ENCODE results near the gene ARHGAP19.

The ARHGAP19 gene

DNA sequence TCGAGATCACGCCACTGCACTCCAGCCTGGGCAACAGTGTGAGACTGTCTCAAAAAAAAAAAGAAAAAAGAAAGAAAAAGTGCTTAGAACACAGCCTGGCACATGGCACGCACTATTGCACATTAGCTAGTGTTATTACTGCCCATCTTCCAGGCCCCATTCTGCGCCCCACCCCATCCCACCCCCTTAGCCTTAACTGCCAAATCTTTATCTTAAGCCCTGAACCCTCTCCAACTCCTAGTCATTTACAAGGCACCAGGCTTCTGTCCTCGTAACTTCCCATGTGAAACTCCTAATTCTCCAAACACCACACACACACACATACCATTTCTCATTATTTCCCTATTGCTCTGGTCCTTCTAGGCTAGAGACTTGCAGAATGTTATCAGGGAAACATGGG, 37.3 kb upstream of the ARHGAP19 start:
- DNase-seq (no peak), ATAC-seq (no peak)
- no peak overlapping the region for H3K27ac Mint-ChIP-seq
- H3K9me3 Mint-ChIP-seq: no peaks in the 10 kb centered on the region
- peaks cover 12% of the 10 kb centered on the region for H3K36me3 Mint-ChIP-seq (ENCODE audit: low read depth)
- H3K4me1 Mint-ChIP-seq: peaks cover 58% of the 10 kb centered on the region
- H3K27me3 Mint-ChIP-seq: no peaks in the 10 kb centered on the region
- H3K4me3 Mint-ChIP-seq: no peak overlapping the region

- H3K4me3 Mint-ChIP-seq: no peak overlapping the region
- H3K9me3 Mint-ChIP-seq: no peaks in the 10 kb centered on the region
- peaks cover 12% of the 10 kb centered on the region for H3K36me3 Mint-ChIP-seq (ENCODE audit: low read depth)
- DNase-seq (no peak), ATAC-seq (peak; percentile 25)
- H3K4me1 Mint-ChIP-seq: peaks cover 58% of the 10 kb centered on the region
- H3K27ac Mint-ChIP-seq: peak overlapping the region; percentile 30
- no peaks in the 10 kb centered on the region for H3K27me3 Mint-ChIP-seq
Observed at GRCh38 chr10:97328646-97329453, 36.4 kb upstream of the ARHGAP19 start.

DNA sequence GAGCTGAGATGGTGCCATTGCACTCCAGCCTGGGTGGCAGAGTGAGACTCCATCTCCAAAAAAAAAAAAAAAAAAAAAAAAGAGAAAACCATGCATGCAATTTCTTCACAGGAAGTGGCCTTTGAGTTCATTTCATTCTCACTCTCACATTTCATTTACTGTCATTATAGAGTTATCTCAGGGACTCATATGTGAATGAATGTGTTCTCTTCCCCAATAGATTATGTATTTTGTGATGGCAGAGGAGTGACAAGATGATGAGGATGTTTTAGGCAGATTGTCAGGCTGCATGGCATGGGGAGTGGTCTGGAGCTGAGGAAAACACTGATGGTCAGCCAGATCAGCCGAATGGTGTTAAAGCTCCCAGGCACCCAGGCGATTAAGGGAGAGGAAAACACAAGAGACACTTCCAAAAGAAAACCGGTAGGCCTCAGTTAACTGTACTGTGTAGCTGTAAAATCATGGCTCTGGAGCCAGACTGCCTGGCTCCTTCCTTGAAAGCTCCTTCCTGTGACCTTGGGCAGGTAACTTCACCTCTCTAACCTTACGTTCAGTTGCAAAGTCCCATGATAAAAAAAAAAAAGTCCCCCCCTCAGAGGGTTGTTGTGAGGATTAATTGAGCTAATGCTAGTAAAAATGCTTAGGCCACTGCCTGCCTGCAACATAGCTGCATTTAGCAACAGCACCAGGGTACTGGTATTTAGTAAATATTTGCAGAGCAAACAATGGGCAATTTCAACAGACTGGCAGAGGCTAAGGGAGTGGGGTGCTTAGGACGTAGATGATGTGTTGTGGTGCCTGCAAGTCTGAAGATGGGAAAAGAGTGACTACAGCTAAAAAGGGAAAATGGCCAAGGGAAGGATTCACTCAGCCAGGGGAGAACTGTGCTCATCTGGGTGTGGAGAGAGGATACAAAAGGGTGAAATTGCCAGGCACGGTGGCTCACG, 35.2 kb upstream of the ARHGAP19 start:
- peaks cover 48% of the 10 kb centered on the region for H3K4me1 Mint-ChIP-seq
- no peaks in the 10 kb centered on the region for H3K9me3 Mint-ChIP-seq
- no peaks in the 10 kb centered on the region for H3K27me3 Mint-ChIP-seq
- H3K36me3 Mint-ChIP-seq (ENCODE audit: low read depth): peaks cover 12% of the 10 kb centered on the region
- peak overlapping the region; percentile 41 for H3K27ac Mint-ChIP-seq
- H3K4me3 Mint-ChIP-seq: no peak overlapping the region
- DNase-seq (no peak), ATAC-seq (no peak)

- Mint-ChIP-seq H3K27ac (no peak overlapping the region), H3K36me3 (ENCODE audit: low read depth) (peaks cover 10% of the 10 kb centered on the region), H3K27me3 (no peaks in the 10 kb centered on the region), H3K9me3 (no peaks in the 10 kb centered on the region), H3K4me3 (no peak overlapping the region), H3K4me1 (peaks cover 44% of the 10 kb centered on the region)
- ATAC-seq (no peak), DNase-seq (no peak)
Observed at GRCh38 chr10:97325754-97326153, 33.3 kb upstream of the ARHGAP19 start.

DNA sequence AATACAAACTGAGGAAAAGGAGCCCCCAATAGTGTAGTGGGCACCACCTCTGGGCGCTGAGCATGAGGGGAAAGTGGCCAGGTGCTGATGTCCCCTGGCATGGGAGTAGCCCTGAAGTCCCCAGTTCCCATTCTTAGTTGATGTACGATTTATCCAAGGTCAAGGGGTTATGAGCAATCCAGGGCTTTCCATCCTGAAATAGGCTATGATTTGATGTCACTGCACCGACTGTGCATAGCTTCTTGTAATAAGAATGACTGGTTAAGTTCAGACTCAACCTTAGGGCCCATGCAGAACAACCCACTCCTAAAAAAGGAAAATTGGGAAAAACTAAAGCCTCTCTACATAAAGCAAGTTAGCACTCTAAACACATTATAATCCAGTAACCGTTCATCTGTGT, 31.1 kb upstream of the ARHGAP19 start:
- no peaks in the 10 kb centered on the region for H3K9me3 Mint-ChIP-seq
- H3K27me3 Mint-ChIP-seq: no peaks in the 10 kb centered on the region
- no peak overlapping the region for H3K4me3 Mint-ChIP-seq
- H3K36me3 Mint-ChIP-seq (ENCODE audit: low read depth): no peaks in the 10 kb centered on the region
- peaks cover 42% of the 10 kb centered on the region for H3K4me1 Mint-ChIP-seq
- ATAC-seq (no peak), DNase-seq (no peak)
- no peak overlapping the region for H3K27ac Mint-ChIP-seq

- Mint-ChIP-seq H3K27ac (no peak overlapping the region), H3K4me1 (peaks cover 32% of the 10 kb centered on the region), H3K9me3 (no peaks in the 10 kb centered on the region), H3K36me3 (ENCODE audit: low read depth) (no peaks in the 10 kb centered on the region), H3K4me3 (peak overlapping the region; percentile 80), H3K27me3 (no peaks in the 10 kb centered on the region)
- ATAC-seq: no peak
- no peak for DNase-seq
Observed at GRCh38 chr10:97321804-97322190, 29.4 kb upstream of the ARHGAP19 start.

GRCh38 chr10:97321032-97321803, 28.8 kb upstream of the ARHGAP19 start:
- DNase-seq (peak; percentile 26), ATAC-seq (no peak)
- no peaks in the 10 kb centered on the region for H3K9me3 Mint-ChIP-seq
- H3K4me1 Mint-ChIP-seq: peaks cover 32% of the 10 kb centered on the region
- H3K27ac Mint-ChIP-seq: no peak overlapping the region
- peak overlapping the region; percentile 80 for H3K4me3 Mint-ChIP-seq
- H3K27me3 Mint-ChIP-seq: no peaks in the 10 kb centered on the region
- no peaks in the 10 kb centered on the region for H3K36me3 Mint-ChIP-seq (ENCODE audit: low read depth)

DNA sequence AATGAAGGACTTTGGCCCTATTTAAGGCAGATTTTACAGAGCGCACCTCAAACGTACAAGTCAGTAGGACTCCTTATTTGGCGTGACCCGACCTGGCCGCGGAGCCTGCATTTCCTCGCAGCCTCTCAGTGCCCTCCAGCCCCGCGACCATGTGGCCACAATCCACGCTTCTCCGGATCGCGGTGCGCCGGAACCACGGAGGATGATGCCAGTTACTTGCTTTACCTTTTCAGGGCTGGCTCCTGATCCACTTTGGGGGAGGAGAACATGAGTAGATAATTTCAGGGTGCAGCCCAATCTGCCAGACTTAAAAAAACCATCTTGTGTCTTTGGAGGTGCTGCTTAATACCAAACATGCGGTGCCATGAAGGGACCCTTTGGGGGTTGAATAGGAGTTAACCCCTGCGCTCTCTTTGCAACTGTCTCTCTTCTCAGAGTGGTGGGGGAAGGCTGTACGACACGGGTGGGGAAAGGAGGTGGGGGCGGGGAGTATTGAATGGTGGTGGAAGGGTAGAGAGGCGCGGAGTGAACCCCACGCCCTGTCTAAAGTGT, 28.1 kb upstream of the ARHGAP19 start:
- Mint-ChIP-seq H3K4me1 (peaks cover 32% of the 10 kb centered on the region), H3K9me3 (no peaks in the 10 kb centered on the region)

GRCh38 chr10:97319671-97320479, 27.4 kb upstream of the ARHGAP19 start:
- H3K4me3 Mint-ChIP-seq: peak overlapping the region; percentile 80
- H3K9me3 Mint-ChIP-seq: no peaks in the 10 kb centered on the region
- H3K4me1 Mint-ChIP-seq: peaks cover 32% of the 10 kb centered on the region
- no peaks in the 10 kb centered on the region for H3K36me3 Mint-ChIP-seq (ENCODE audit: low read depth)
- H3K27me3 Mint-ChIP-seq: no peaks in the 10 kb centered on the region
- H3K27ac Mint-ChIP-seq: peak overlapping the region; percentile 84
- ATAC-seq (peak; percentile 77), DNase-seq (peak; percentile 72)

More for the DNA sequence above, 28.1 kb upstream of the ARHGAP19 start:
- Mint-ChIP-seq H3K27ac (peak overlapping the region; percentile 84), H3K27me3 (no peaks in the 10 kb centered on the region), H3K36me3 (ENCODE audit: low read depth) (no peaks in the 10 kb centered on the region), H3K4me3 (peak overlapping the region; percentile 80)
- DNase-seq (peak; percentile 31), ATAC-seq (peak; percentile 10)

- Mint-ChIP-seq H3K36me3 (ENCODE audit: low read depth) (no peaks in the 10 kb centered on the region), H3K9me3 (no peaks in the 10 kb centered on the region), H3K27me3 (no peaks in the 10 kb centered on the region), H3K4me1 (peaks cover 32% of the 10 kb centered on the region), H3K27ac (peak within 1 kb of the TSS; percentile 92), H3K4me3 (peak within 1 kb of the TSS; percentile 84)
- DNase-seq (peak; percentile 91), ATAC-seq (peak; percentile 66)
Observed at GRCh38 chr10:97318772-97319651, 26.6 kb upstream of the ARHGAP19 start, which contains the start of gene FRAT1. Gene FRAT1, plus strand, starts transcription at chr10:97319271. Its CDS starts 183 bp downstream, at chr10:97319454.

- no peaks in the 10 kb centered on the region for H3K27me3 Mint-ChIP-seq
- H3K4me1 Mint-ChIP-seq: peaks cover 11% of the 10 kb centered on the region
- no peak for ATAC-seq
- no peak for DNase-seq
- H3K36me3 Mint-ChIP-seq (ENCODE audit: low read depth): no peaks in the 10 kb centered on the region
- H3K4me3 Mint-ChIP-seq: no peak overlapping the region
- H3K27ac Mint-ChIP-seq: no peak overlapping the region
- H3K9me3 Mint-ChIP-seq: no peaks in the 10 kb centered on the region
Observed at GRCh38 chr10:97314671-97315070, 22.2 kb upstream of the ARHGAP19 start.

- DNase-seq (no peak), ATAC-seq (no peak)
- Mint-ChIP-seq H3K36me3 (ENCODE audit: low read depth) (no peaks in the 10 kb centered on the region), H3K4me1 (peaks cover 4% of the 10 kb centered on the region), H3K27ac (no peak overlapping the region), H3K9me3 (no peaks in the 10 kb centered on the region), H3K4me3 (no peak overlapping the region), H3K27me3 (no peaks in the 10 kb centered on the region)
Observed at GRCh38 chr10:97312897-97313296, 20.5 kb upstream of the ARHGAP19 start.
